ENCODE measurements around the gene NUP85. TPM values are rescaled to one million over a fixed set of nuclear protein-coding genes. Genes with fewer than 3 reads are reported as not detected.

Gene NUP85
- total RNA-seq, 2 experiments from 2014 or later, result 125 to 132 TPM

GRCh38 chr17:75231741-75232464, 26.4 kb downstream of the NUP85 start:
- intact Hi-C loops (cut with micrococcal nuclease), result no loop called here
- DNase-seq, result no peak
- CTCF ChIA-PET, result interaction anchor here (1.0 to 1.8 kb wide), 2 partner anchors 8 to 9 kb away, joined by 3 to 5 read pairs; no protein-coding TSS in a partner anchor
- POLR2A ChIA-PET, result interaction anchor here (1.3 kb wide), 1 partner anchor 12 kb away, joined by 3 read pairs; no protein-coding TSS in a partner anchor
- no peak overlapping the region for H3K27ac Mint-ChIP-seq
- no peaks in the 10 kb centered on the region for H3K27me3 Mint-ChIP-seq
- peaks cover 48% of the 10 kb centered on the region for H3K36me3 Mint-ChIP-seq
- H3K4me3 Mint-ChIP-seq, result no peak overlapping the region
- no peaks in the 10 kb centered on the region for H3K9me3 Mint-ChIP-seq
- H3K4me1 Mint-ChIP-seq (ENCODE audit: low read depth), result no peaks in the 10 kb centered on the region

DNA sequence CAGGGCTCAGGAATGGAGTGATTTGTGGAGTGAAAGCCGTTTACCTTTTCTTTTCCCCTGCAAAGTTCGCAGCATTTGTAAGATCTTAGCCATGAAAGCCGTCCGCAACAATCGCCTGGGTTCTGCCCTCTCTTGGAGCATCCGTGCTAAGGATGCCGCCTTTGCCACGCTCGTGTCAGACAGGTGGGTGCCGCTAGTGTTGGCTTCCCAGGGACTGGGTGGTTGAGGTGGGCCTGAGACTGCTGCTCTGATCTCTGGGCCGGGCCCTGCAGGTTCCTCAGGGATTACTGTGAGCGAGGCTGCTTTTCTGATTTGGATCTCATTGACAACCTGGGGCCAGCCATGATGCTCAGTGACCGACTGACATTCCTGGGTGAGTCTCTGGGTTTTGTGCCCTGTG, 27.3 kb downstream of the NUP85 start:
- peaks cover 50% of the 10 kb centered on the region for H3K36me3 Mint-ChIP-seq
- no peaks in the 10 kb centered on the region for H3K9me3 Mint-ChIP-seq

GRCh38 chr17:75237100-75238014, 31.9 kb downstream of the NUP85 start:
- H3K4me3 Mint-ChIP-seq, result no peak overlapping the region
- CTCF ChIA-PET, result interaction anchor here (0.6 to 7.3 kb wide), 14 partner anchors 8 to 298 kb away, joined by 3 to 49 read pairs (median 5); partner anchors contain the start of genes GGA3, MIF4GD and MRPS7
- no peaks in the 10 kb centered on the region for H3K9me3 Mint-ChIP-seq
- H3K27me3 Mint-ChIP-seq, result no peaks in the 10 kb centered on the region
- H3K4me1 Mint-ChIP-seq (ENCODE audit: low read depth), result peaks cover 27% of the 10 kb centered on the region
- POLR2A ChIA-PET, result interaction anchor here (0.5 to 2.8 kb wide), 5 partner anchors 12 to 168 kb away, joined by 3 to 16 read pairs (median 5); partner anchors contain the start of genes GGA3, GRB2, MRPS7 and NUP85
- DNase-seq, result no peak
- intact Hi-C loops (cut with micrococcal nuclease), result loop anchor here (2.0 kb wide), 1 partner anchor 175 kb away; no protein-coding TSS in a partner anchor
- no peak overlapping the region for H3K27ac Mint-ChIP-seq
- peaks cover 64% of the 10 kb centered on the region for H3K36me3 Mint-ChIP-seq

More for the DNA sequence above, 27.3 kb downstream of the NUP85 start:
- no peak overlapping the region for H3K27ac Mint-ChIP-seq
- H3K27me3 Mint-ChIP-seq, result no peaks in the 10 kb centered on the region
- intact Hi-C loops (cut with micrococcal nuclease), result no loop called here
- H3K4me3 Mint-ChIP-seq, result no peak overlapping the region
- DNase-seq, result no peak
- no peaks in the 10 kb centered on the region for H3K4me1 Mint-ChIP-seq (ENCODE audit: low read depth)
- ChIA-PET CTCF (no interaction called here), POLR2A (no interaction called here)

DNA sequence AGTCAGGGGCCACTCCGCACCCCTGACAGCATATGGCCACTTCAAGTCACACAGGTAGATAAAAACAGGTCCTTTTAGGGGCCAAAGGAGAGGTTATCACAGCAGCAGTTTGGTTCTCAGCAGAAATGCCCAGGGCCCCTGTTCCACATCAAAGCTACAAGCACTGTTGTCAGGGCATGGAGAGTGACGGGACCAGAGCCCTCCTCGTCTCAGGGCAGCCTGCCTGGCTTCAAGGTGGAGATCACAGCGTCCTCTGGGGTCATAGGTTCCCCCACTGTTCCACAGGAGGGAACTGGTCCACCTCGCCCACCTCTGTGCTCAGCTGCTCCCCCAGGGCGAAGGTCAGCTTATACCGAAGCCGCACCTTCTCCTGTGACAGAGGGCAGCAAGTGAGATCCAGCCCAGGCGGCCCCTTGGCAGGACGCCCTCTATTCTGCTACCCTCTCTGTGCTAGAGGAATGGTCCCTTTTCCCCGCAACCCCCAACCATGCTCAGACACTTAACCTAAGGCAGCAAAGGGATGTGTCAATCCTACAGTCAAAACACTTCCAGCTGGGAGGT, 32.6 kb downstream of the NUP85 start:
- ChIA-PET POLR2A (interaction anchor here (1.5 kb wide), 1 partner anchor 12 kb away, joined by 5 read pairs; no protein-coding TSS in a partner anchor), CTCF (interaction anchor here (0.6 to 7.3 kb wide), 16 partner anchors 9 to 298 kb away, joined by 3 to 60 read pairs (median 6); partner anchors contain the start of genes GGA3, MIF4GD and MRPS7)
- no peak for DNase-seq
- H3K4me1 Mint-ChIP-seq (ENCODE audit: low read depth), result peaks cover 35% of the 10 kb centered on the region
- peak overlapping the region; percentile 85 for H3K27ac Mint-ChIP-seq
- no peak overlapping the region for H3K4me3 Mint-ChIP-seq
- H3K27me3 Mint-ChIP-seq, result no peaks in the 10 kb centered on the region
- peaks cover 61% of the 10 kb centered on the region for H3K36me3 Mint-ChIP-seq
- intact Hi-C loops (cut with micrococcal nuclease), result loop anchor here (2.0 kb wide), 1 partner anchor 175 kb away; no protein-coding TSS in a partner anchor
- H3K9me3 Mint-ChIP-seq, result no peaks in the 10 kb centered on the region

DNA sequence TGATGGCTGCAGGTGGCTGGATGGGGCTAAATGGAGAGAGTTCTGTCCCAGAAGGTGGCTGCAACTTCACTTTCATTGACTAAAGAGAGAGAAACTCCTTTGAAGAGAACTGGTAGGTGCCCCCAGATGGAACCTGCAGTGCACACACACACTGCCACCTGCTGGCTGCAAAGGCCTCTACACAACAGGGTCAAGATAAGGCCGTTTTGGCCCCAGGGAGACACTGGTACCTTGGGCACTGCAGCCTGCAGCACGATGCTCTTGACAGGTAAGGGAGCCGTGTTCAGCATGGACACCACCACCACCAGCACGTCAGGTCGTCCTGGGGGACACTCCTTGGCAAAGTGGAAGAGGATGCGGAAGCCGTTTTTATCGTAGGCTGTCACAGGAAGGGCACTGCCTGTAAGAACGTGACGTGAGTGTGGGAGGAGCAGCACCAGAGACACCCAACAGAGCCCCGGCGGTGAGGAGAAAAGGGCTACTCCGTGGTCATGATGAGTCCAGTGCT, 33.3 kb downstream of the NUP85 start:
- Mint-ChIP-seq H3K4me3 (no peak overlapping the region), H3K9me3 (no peaks in the 10 kb centered on the region), H3K27me3 (no peaks in the 10 kb centered on the region), H3K4me1 (ENCODE audit: low read depth) (peaks cover 41% of the 10 kb centered on the region), H3K36me3 (peaks cover 64% of the 10 kb centered on the region), H3K27ac (peak overlapping the region; percentile 85)
- peak; percentile 74 for DNase-seq
- intact Hi-C loops (cut with micrococcal nuclease), result loop anchor here (2.0 kb wide), 1 partner anchor 174 kb away; no protein-coding TSS in a partner anchor
- POLR2A ChIA-PET, result interaction anchor here (1.1 to 1.4 kb wide), 2 partner anchors 11 to 22 kb away, joined by 3 to 6 read pairs; no protein-coding TSS in a partner anchor
- CTCF ChIA-PET, result interaction anchor here (0.6 to 7.3 kb wide), 18 partner anchors 8 to 277 kb away, joined by 3 to 60 read pairs (median 6); partner anchors contain the start of genes GGA3, MIF4GD, MRPL58 and MRPS7

GRCh38 chr17:75239214-75239613, 33.7 kb downstream of the NUP85 start:
- Mint-ChIP-seq H3K4me3 (no peak overlapping the region), H3K36me3 (peaks cover 68% of the 10 kb centered on the region), H3K27ac (peak overlapping the region; percentile 85)

DNA sequence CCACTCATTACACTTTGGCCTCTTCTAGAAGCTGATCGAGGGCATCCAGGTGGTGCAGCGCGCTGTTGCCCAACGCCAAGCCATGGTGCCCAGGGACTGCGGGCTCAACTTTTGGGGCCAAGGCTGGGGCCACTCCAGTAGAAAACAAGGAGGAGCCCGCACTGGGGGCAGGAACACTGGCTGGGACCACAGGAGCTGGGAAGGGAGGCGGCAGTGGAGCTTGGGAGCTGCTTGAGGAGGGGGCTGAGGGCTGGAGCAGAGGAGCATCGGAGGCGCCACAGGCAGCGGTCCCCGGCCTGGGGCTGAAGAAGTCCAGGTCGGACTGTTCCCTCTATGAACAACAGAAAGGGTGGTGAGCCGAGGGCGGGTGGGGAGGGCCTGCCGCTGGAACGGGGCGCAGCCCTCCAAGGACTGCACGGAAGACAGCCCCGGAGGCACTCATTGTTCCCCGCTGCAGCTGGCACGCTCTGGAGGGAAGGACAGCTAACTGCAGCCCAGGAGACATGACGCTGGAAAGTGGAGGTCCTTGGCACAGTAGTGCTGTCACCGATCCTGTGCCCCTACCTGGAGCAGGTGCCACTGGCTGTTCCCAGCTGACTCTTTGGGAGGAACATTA, 34.4 kb downstream of the NUP85 start:
- intact Hi-C loops (cut with micrococcal nuclease), result loop anchor here (2.0 kb wide), 1 partner anchor 173 kb away; no protein-coding TSS in a partner anchor
- CTCF ChIA-PET, result interaction anchor here (0.6 to 7.3 kb wide), 21 partner anchors 9 to 228 kb away, joined by 3 to 60 read pairs (median 4); partner anchors contain the start of genes GGA3, MIF4GD, MRPL58 and MRPS7
- H3K27ac Mint-ChIP-seq, result peak overlapping the region; percentile 58
- H3K36me3 Mint-ChIP-seq, result peaks cover 65% of the 10 kb centered on the region
- H3K27me3 Mint-ChIP-seq, result no peaks in the 10 kb centered on the region
- no peak overlapping the region for H3K4me3 Mint-ChIP-seq
- POLR2A ChIA-PET, result interaction anchor here (1.1 to 3.6 kb wide), 5 partner anchors 10 to 31 kb away, joined by 3 to 21 read pairs (median 6); partner anchors contain the start of gene MIF4GD
- H3K4me1 Mint-ChIP-seq (ENCODE audit: low read depth), result peaks cover 52% of the 10 kb centered on the region
- H3K9me3 Mint-ChIP-seq, result no peaks in the 10 kb centered on the region
- no peak for DNase-seq

More at GRCh38 chr17:75239214-75239613, 33.7 kb downstream of the NUP85 start:
- CTCF ChIA-PET, result interaction anchor here (0.8 to 7.3 kb wide), 15 partner anchors 9 to 227 kb away, joined by 3 to 60 read pairs (median 7); partner anchors contain the start of genes GGA3, MIF4GD, MRPL58 and MRPS7
- POLR2A ChIA-PET, result interaction anchor here (1.1 to 1.4 kb wide), 2 partner anchors 11 to 22 kb away, joined by 3 to 6 read pairs; no protein-coding TSS in a partner anchor
- intact Hi-C loops (cut with micrococcal nuclease), result loop anchor here (2.0 kb wide), 1 partner anchor 174 kb away; no protein-coding TSS in a partner anchor
- no peaks in the 10 kb centered on the region for H3K9me3 Mint-ChIP-seq
- DNase-seq, result no peak
- H3K27me3 Mint-ChIP-seq, result no peaks in the 10 kb centered on the region
- peaks cover 46% of the 10 kb centered on the region for H3K4me1 Mint-ChIP-seq (ENCODE audit: low read depth)

DNA sequence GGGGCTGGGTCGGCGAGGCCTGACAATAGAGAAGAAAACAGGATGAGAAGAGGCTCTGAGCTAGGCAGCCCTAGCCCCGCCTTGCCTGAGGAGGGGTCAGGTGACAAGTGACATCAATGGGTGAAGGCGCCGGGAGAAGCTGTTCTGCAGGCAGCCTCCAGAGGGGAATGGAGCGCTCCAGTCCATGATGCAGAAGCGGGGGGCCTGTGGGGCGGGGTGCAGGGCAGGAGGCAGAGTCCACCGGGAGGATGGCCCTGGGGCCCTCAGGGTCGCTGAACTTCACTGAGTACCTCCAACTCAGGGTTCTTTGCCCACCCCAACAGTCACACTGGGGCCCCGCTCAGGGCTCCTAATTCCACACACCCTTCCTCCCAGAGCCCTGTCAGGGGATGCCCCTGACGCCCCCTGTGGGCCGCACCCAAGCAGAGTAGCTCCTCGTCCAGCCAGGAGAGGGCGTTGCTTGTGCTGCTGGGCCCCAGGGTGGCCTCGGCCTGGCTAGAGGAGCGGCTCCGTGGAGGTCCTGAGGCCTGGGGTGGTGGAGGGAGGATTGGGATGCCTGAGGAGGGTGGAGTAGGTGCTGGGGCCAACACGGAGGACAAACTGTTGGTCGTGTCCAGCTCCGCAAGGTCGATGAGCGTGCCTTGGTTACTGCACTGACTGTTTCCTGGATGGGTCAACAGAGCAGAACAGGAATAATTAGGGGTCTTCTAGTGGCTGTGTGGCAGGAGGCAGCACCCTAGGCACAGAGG, 35.1 kb downstream of the NUP85 start:
- Mint-ChIP-seq H3K4me3 (no peak overlapping the region), H3K36me3 (peaks cover 65% of the 10 kb centered on the region), H3K4me1 (ENCODE audit: low read depth) (peaks cover 52% of the 10 kb centered on the region), H3K27me3 (no peaks in the 10 kb centered on the region), H3K27ac (peak overlapping the region; percentile 58), H3K9me3 (no peaks in the 10 kb centered on the region)
- CTCF ChIA-PET, result interaction anchor here (0.6 to 7.3 kb wide), 18 partner anchors 9 to 215 kb away, joined by 3 to 60 read pairs (median 4); partner anchors contain the start of genes GGA3, MIF4GD, MRPS7 and SLC25A19
- POLR2A ChIA-PET, result interaction anchor here (0.6 to 3.6 kb wide), 4 partner anchors 9 to 32 kb away, joined by 3 to 21 read pairs (median 6); partner anchors contain the start of gene MIF4GD
- intact Hi-C loops (cut with micrococcal nuclease), result no loop called here
- peak; percentile 55 for DNase-seq

GRCh38 chr17:75241143-75241430, 35.6 kb downstream of the NUP85 start:
- H3K9me3 Mint-ChIP-seq, result no peaks in the 10 kb centered on the region
- ChIA-PET POLR2A (interaction anchor here (0.6 to 3.6 kb wide), 4 partner anchors 9 to 33 kb away, joined by 3 to 21 read pairs (median 6); partner anchors contain the start of gene MIF4GD), CTCF (interaction anchor here (0.7 to 7.3 kb wide), 11 partner anchors 8 to 176 kb away, joined by 3 to 60 read pairs (median 12); partner anchors contain the start of genes GGA3, MIF4GD, MRPS7 and SUMO2)
- peaks cover 69% of the 10 kb centered on the region for H3K36me3 Mint-ChIP-seq
- no peaks in the 10 kb centered on the region for H3K27me3 Mint-ChIP-seq
- DNase-seq, result no peak
- H3K4me3 Mint-ChIP-seq, result no peak overlapping the region
- intact Hi-C loops (cut with micrococcal nuclease), result no loop called here
- peaks cover 53% of the 10 kb centered on the region for H3K4me1 Mint-ChIP-seq (ENCODE audit: low read depth)
- peak overlapping the region; percentile 58 for H3K27ac Mint-ChIP-seq

DNA sequence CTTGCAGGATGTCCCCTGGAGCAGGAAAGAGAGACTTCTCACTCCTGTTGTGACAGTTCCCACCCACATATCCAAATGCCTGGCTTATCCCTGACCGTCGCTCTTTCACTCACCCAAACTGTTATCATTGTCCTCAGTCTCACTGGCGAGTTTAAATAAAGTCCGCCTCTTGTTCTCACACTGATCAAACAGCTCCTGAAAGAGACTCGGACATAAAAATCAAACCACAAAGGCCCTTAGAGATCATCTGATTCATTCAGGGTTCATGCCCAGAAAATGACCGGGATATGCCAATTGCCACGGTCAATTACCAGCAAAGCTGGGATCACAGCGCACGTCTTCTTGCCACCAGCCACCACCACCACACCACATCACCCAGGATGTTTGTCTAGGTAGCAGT, 36.0 kb downstream of the NUP85 start:
- H3K27ac Mint-ChIP-seq, result peak overlapping the region; percentile 87
- no peak for DNase-seq
- intact Hi-C loops (cut with micrococcal nuclease), result no loop called here
- peaks cover 69% of the 10 kb centered on the region for H3K36me3 Mint-ChIP-seq
- peaks cover 55% of the 10 kb centered on the region for H3K4me1 Mint-ChIP-seq (ENCODE audit: low read depth)
- ChIA-PET POLR2A (interaction anchor here (1.0 to 3.8 kb wide), 5 partner anchors 8 to 164 kb away, joined by 3 to 45 read pairs (median 9); partner anchors contain the start of genes ARMC7, GGA3, GRB2 and MIF4GD), CTCF (interaction anchor here (0.6 to 7.3 kb wide), 11 partner anchors 8 to 164 kb away, joined by 3 to 60 read pairs (median 5); partner anchors contain the start of genes GGA3, GRB2, MIF4GD and MRPS7)
- no peak overlapping the region for H3K4me3 Mint-ChIP-seq
- no peaks in the 10 kb centered on the region for H3K9me3 Mint-ChIP-seq
- H3K27me3 Mint-ChIP-seq, result no peaks in the 10 kb centered on the region
